GM11168 (cell line): ENCODE data around the gene HUWE1.
"Not testable (repeated sequence)": the region's sequence is repeated elsewhere in the genome, so short reads cannot be mapped to it uniquely, and the experiment has no call there.

ENCODE experiments used
- in situ Hi-C: fragments of 300-500 bp; cut with MboI; formaldehyde crosslinking; loops from one replicate; pipeline ENCODE4 v1.12.0; 2022; ENCODE audit warnings: low sequenced_read_pairs; ENCODE audit not compliant: unreplicated experiment

The HUWE1 gene

GRCh38 chrX:53686151-53686885, at the start of gene HUWE1:
Gene HUWE1, minus strand, starts transcription at chrX:53686719. Its CDS starts 32,612 bp downstream, at chrX:53654107.
- in situ Hi-C loops = no loop called here

GRCh38 chrX:53732797-53733196, 46.3 kb upstream of the HUWE1 start:
- in situ Hi-C loops = no loop called here

GRCh38 chrX:53729751-53730150, 43.2 kb upstream of the HUWE1 start:
- in situ Hi-C loops = no loop called here

GRCh38 chrX:53728506-53728905, 42.0 kb upstream of the HUWE1 start:
- in situ Hi-C loops = no loop called here

GRCh38 chrX:53724872-53725271, 38.4 kb upstream of the HUWE1 start:
- in situ Hi-C loops = no loop called here

- in situ Hi-C loops = no loop called here
Observed at GRCh38 chrX:53723381-53723780, 36.9 kb upstream of the HUWE1 start.

- in situ Hi-C loops = not testable (repeated sequence)
Observed at GRCh38 chrX:53721610-53722009, 35.1 kb upstream of the HUWE1 start.

GRCh38 chrX:53719666-53720065, 33.1 kb upstream of the HUWE1 start:
- in situ Hi-C loops = not testable (repeated sequence)

GRCh38 chrX:53718073-53718472, 31.6 kb upstream of the HUWE1 start:
- in situ Hi-C loops = no loop called here

- in situ Hi-C loops = no loop called here
Observed at GRCh38 chrX:53717205-53717604, 30.7 kb upstream of the HUWE1 start.

GRCh38 chrX:53716328-53717088, 30.0 kb upstream of the HUWE1 start:
- in situ Hi-C loops = no loop called here

- in situ Hi-C loops = no loop called here
Observed at GRCh38 chrX:53715346-53715924, 28.9 kb upstream of the HUWE1 start.

- in situ Hi-C loops = no loop called here
Observed at GRCh38 chrX:53714580-53715345, 28.2 kb upstream of the HUWE1 start.

- in situ Hi-C loops = no loop called here
Observed at GRCh38 chrX:53713987-53714579, 27.6 kb upstream of the HUWE1 start.

GRCh38 chrX:53711436-53711835, 24.9 kb upstream of the HUWE1 start:
- in situ Hi-C loops = no loop called here

GRCh38 chrX:53704854-53705253, 18.3 kb upstream of the HUWE1 start:
- in situ Hi-C loops = no loop called here

- in situ Hi-C loops = no loop called here
Observed at GRCh38 chrX:53704294-53704693, 17.8 kb upstream of the HUWE1 start.

- in situ Hi-C loops = no loop called here
Observed at GRCh38 chrX:53695946-53696549, 9.5 kb upstream of the HUWE1 start.

- in situ Hi-C loops = no loop called here
Observed at GRCh38 chrX:53694642-53695041, 8.1 kb upstream of the HUWE1 start.

GRCh38 chrX:53688300-53688699, 1.8 kb upstream of the HUWE1 start:
- in situ Hi-C loops = no loop called here
